Loucy (cell line): ENCODE measurements around the gene CENPA.

Experiments
- H2AFZ ChIP-seq: fragments of 200-600 bp; sonication (generic); 2 replicates; pipeline ENCODE4 v1.6.0; 2016; ENCODE audit warnings: antibody characterized with exemption, mild to moderate bottlenecking, low read length, moderate library complexity
- H3F3A ChIP-seq: fragments of 200-600 bp; 2 replicates; pipeline ENCODE4 v1.6.0; 2016; ENCODE audit warnings: antibody characterized with exemption, low read depth, mild to moderate bottlenecking
- H3K27me3 ChIP-seq: fragments of 200-600 bp; sonication (generic); 2 replicates; pipeline ENCODE4 v1.6.1; 2014; ENCODE audit warnings: low read length, mild to moderate bottlenecking; ENCODE audit not compliant: insufficient read depth, poor library complexity, severe bottlenecking
- H3K36me3 ChIP-seq: fragments of 200-600 bp; sonication (generic); 2 replicates; pipeline ENCODE4 v1.6.1; 2016; ENCODE audit warnings: low read length; ENCODE audit not compliant: insufficient read depth
- H3K4me1 ChIP-seq: fragments of 200-600 bp; sonication (generic); 2 replicates; pipeline ENCODE4 v1.5.1; 2014; ENCODE audit warnings: low read length, mild to moderate bottlenecking; ENCODE audit not compliant: insufficient read depth, poor library complexity, severe bottlenecking
- H3K4me2 ChIP-seq: fragments of 200-600 bp; sonication (generic); 2 replicates; pipeline ENCODE4 v1.6.0; 2014; ENCODE audit warnings: antibody characterized with exemption, low read length, low read depth, mild to moderate bottlenecking; ENCODE audit not compliant: poor library complexity, severe bottlenecking
- H3K4me3 ChIP-seq: fragments of 200-600 bp; sonication (generic); 2 replicates; pipeline ENCODE4 v1.5.1; 2014; ENCODE audit warnings: low read length, mild to moderate bottlenecking, mixed read lengths; ENCODE audit not compliant: poor library complexity, severe bottlenecking
- H3K79me2 ChIP-seq: fragments of 200-600 bp; sonication (generic); 2 replicates; pipeline ENCODE4 v1.6.1; 2014; ENCODE audit warnings: low read length; ENCODE audit not compliant: insufficient read depth
- H3K9ac ChIP-seq: fragments of 200-600 bp; sonication (generic); 2 replicates; pipeline ENCODE4 v1.6.0; 2014; ENCODE audit warnings: mild to moderate bottlenecking, low read depth, low read length, moderate library complexity; ENCODE audit not compliant: poor library complexity, severe bottlenecking
- H3K9me2 ChIP-seq: fragments of 200-600 bp; sonication (generic); replicated peaks from 2 replicates; pipeline ENCODE4 v1.6.1; 2016; ENCODE audit warnings: low read depth, low read length, mixed read lengths
- H3K9me3 ChIP-seq: fragments of 200-600 bp; sonication (generic); 2 replicates; pipeline ENCODE4 v1.6.1; 2014; ENCODE audit warnings: mild to moderate bottlenecking, antibody characterized with exemption, low read length, low read depth; ENCODE audit not compliant: insufficient read depth
- H4K20me1 ChIP-seq: fragments of 200-600 bp; sonication (generic); 2 replicates; pipeline ENCODE4 v1.6.0; 2014; ENCODE audit warnings: antibody characterized with exemption, low read length, mild to moderate bottlenecking; ENCODE audit not compliant: insufficient read depth, poor library complexity, severe bottlenecking
- EZH2phosphoT487 ChIP-seq: fragments of 200-600 bp; IDR thresholded peaks from 2 replicates; pipeline ENCODE4 v1.6.1; 2018; ENCODE audit warnings: antibody characterized with exemption, mild to moderate bottlenecking, moderate library complexity, borderline replicate concordance
- TF ChIP-seq, protein P1 (sequence below): fragments of 200-600 bp; sonication (generic); conservative IDR thresholded peaks from 2 replicates; pipeline ENCODE4 v1.5.1; 2014; ENCODE audit warnings: mild to moderate bottlenecking, antibody characterized with exemption, low read length

Gene CENPA

DNA sequence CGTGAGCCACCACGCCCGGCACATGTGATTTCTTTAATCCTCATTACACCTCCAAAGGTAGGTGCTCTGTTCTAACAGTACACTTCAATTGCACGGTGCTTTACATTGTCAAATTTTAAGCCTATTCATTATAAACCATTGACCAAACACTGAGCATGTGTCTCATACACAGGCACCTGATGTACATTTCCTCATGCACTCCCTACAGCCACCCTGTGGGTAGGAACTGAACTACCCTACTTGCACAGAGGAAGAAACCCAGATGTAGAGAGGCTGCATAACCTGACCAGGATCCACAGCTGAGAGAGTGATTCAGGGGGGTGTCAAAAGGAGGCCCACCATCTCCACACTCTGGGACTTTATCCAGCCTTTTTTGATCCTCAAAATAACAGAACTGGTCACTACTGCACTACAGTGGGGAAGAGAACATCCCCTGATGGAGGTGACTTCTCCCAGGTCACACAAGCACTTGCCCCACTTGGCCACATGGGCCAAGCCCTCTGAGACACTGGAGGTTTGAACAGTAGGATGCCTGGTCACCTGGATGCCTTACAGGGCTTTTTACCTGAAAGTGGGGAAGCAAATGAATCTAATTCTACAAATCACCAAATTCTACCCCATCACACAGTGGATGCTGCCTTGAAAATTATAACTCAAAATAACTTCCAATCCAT is 55.2 kb downstream of the CENPA start:
- Histone ChIP-seq H3K9me3 (no peaks in the 10 kb centered on the region), H3K36me3 (no peaks in the 10 kb centered on the region), H3K9ac (no peak overlapping the region), H3K4me2 (no peak overlapping the region), H2AFZ (no peak overlapping the region), H3F3A (no peaks in the 10 kb centered on the region), H3K27me3 (no peaks in the 10 kb centered on the region), H3K4me3 (no peak overlapping the region), H3K4me1 (no peaks in the 10 kb centered on the region), H4K20me1 (no peaks in the 10 kb centered on the region), H3K9me2 (no peaks in the 10 kb centered on the region), H3K79me2 (no peaks in the 10 kb centered on the region)
- TF ChIP-seq EZH2phosphoT487: no peak
- TF ChIP-seq, protein P1, sequence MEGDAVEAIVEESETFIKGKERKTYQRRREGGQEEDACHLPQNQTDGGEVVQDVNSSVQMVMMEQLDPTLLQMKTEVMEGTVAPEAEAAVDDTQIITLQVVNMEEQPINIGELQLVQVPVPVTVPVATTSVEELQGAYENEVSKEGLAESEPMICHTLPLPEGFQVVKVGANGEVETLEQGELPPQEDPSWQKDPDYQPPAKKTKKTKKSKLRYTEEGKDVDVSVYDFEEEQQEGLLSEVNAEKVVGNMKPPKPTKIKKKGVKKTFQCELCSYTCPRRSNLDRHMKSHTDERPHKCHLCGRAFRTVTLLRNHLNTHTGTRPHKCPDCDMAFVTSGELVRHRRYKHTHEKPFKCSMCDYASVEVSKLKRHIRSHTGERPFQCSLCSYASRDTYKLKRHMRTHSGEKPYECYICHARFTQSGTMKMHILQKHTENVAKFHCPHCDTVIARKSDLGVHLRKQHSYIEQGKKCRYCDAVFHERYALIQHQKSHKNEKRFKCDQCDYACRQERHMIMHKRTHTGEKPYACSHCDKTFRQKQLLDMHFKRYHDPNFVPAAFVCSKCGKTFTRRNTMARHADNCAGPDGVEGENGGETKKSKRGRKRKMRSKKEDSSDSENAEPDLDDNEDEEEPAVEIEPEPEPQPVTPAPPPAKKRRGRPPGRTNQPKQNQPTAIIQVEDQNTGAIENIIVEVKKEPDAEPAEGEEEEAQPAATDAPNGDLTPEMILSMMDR: peak; percentile 38

DNA sequence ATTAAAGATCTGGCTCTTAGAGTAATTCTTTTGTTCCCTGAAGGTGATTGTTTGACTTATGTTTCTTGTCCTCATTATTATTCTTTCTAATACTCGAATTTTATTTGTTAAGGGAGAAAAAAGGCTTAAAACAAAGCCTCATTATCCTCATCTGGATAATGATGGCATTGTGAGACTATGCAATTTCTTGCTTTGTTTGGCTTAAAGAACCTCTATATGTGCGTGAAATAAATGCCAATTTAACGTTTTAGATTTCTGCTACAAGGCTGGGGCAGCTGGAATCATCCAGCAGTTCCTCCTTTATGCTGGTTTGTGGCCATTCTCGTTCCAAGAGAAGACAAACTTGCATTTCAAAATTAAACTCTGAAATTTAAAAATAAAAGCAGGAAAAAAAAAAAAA is 57.2 kb downstream of the CENPA start:
- no peaks in the 10 kb centered on the region for H4K20me1 ChIP-seq
- H3K36me3 ChIP-seq: no peaks in the 10 kb centered on the region
- no peaks in the 10 kb centered on the region for H3F3A ChIP-seq
- no peaks in the 10 kb centered on the region for H3K4me1 ChIP-seq
- H3K4me2 ChIP-seq: no peak overlapping the region
- no peaks in the 10 kb centered on the region for H3K9me2 ChIP-seq
- no peaks in the 10 kb centered on the region for H3K9me3 ChIP-seq
- H3K27me3 ChIP-seq: no peaks in the 10 kb centered on the region
- H3K9ac ChIP-seq: no peak overlapping the region
- no peak overlapping the region for H3K4me3 ChIP-seq
- TF ChIP-seq, protein P1: no peak
- no peak for TF ChIP-seq EZH2phosphoT487
- H2AFZ ChIP-seq: no peak overlapping the region
- H3K79me2 ChIP-seq: no peaks in the 10 kb centered on the region
